Measurements from ENCODE around the gene KRTAP1-3.

DNA sequence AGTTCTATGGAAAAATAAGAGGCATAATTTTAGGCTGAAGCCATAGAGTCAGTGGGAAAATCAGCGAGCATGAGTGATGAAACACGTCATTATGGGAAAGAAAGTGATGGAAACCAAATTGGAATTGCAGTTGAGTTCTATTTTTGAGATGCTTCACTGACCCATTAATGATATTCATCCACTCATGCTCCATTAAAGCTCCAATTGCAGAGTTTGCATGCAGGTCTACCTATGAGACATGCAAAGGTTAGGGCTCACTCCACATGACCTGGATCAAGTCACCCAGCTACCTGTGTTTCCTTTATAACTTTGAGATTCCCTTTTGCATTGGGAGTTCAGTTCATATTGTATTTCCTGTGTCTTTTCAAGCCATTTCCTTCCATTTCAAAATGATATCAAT lies 39.0 kb upstream of the KRTAP1-3 start:
- TF ChIP-seq, protein P1, sequence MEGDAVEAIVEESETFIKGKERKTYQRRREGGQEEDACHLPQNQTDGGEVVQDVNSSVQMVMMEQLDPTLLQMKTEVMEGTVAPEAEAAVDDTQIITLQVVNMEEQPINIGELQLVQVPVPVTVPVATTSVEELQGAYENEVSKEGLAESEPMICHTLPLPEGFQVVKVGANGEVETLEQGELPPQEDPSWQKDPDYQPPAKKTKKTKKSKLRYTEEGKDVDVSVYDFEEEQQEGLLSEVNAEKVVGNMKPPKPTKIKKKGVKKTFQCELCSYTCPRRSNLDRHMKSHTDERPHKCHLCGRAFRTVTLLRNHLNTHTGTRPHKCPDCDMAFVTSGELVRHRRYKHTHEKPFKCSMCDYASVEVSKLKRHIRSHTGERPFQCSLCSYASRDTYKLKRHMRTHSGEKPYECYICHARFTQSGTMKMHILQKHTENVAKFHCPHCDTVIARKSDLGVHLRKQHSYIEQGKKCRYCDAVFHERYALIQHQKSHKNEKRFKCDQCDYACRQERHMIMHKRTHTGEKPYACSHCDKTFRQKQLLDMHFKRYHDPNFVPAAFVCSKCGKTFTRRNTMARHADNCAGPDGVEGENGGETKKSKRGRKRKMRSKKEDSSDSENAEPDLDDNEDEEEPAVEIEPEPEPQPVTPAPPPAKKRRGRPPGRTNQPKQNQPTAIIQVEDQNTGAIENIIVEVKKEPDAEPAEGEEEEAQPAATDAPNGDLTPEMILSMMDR (IDR thresholded peaks at IDR 0.05), result no peak
- TF ChIP-seq POLR2AphosphoS5 (IDR thresholded peaks at IDR 0.05) (no peak), EP300 (IDR thresholded peaks at IDR 0.05) (no peak)

All from upper lobe of left lung (tissue), 4 donors.